SU-DHL-6 (cell line): Measurements from ENCODE around the gene NEURL1B.

Experiments used
- H2AFZ ChIP-seq: fragments of 200-600 bp; sonication (generic); 2 replicates; pipeline ENCODE4 v1.6.1; 2014; ENCODE audit warnings: low read depth, mild to moderate bottlenecking, moderate library complexity, mixed read lengths, antibody characterized with exemption, low read length; ENCODE audit not compliant: severe bottlenecking
- H3F3A ChIP-seq: fragments of 200-600 bp; shearing (Covaris generic); 2 replicates; pipeline ENCODE4 v1.6.0; 2016; ENCODE audit warnings: antibody characterized with exemption, mild to moderate bottlenecking; ENCODE audit not compliant: insufficient read depth
- H3K27ac ChIP-seq: fragments of 200-600 bp; sonication (generic); 2 replicates; pipeline ENCODE4 v1.5.1; 2016; ENCODE audit warnings: low read depth, mild to moderate bottlenecking, low read length, moderate library complexity, mixed read lengths
- H3K27me3 ChIP-seq: fragments of 200-600 bp; sonication (generic), shearing (Covaris generic); 2 replicates; pipeline ENCODE4 v1.6.0; 2014; ENCODE audit warnings: mild to moderate bottlenecking, low read length
- H3K36me3 ChIP-seq: fragments of 200-600 bp; sonication (generic); 2 replicates; pipeline ENCODE4 v1.6.1; 2014; ENCODE audit warnings: mild to moderate bottlenecking, low read length, mixed read lengths
- H3K4me2 ChIP-seq: fragments of 300-600, 200-600 bp; shearing (Covaris generic), sonication (generic); 2 replicates; pipeline ENCODE4 v1.6.0; 2014; ENCODE audit warnings: low read length, low read depth, mild to moderate bottlenecking; ENCODE audit not compliant: poor library complexity, severe bottlenecking
- H3K4me3 ChIP-seq: fragments of 200-600 bp; sonication (generic); 2 replicates; pipeline ENCODE4 v1.5.1; 2014; ENCODE audit warnings: antibody characterized with exemption, low read length, mild to moderate bottlenecking, mixed read lengths; ENCODE audit not compliant: insufficient read depth, poor library complexity, severe bottlenecking
- H3K79me2 ChIP-seq: fragments of 200-600 bp; sonication (generic); 2 replicates; pipeline ENCODE4 v1.6.1; 2014; ENCODE audit warnings: mild to moderate bottlenecking, low read length, moderate library complexity; ENCODE audit not compliant: insufficient read depth
- H3K9ac ChIP-seq: fragments of 200-600 bp; sonication (generic); 2 replicates; pipeline ENCODE4 v1.7.0; 2014; ENCODE audit warnings: mild to moderate bottlenecking, low read length
- H3K9me2 ChIP-seq: fragments of 200-600 bp; sonication (generic); replicated peaks from 2 replicates; pipeline ENCODE4 v1.6.1; 2014; ENCODE audit warnings: low read length; ENCODE audit not compliant: insufficient read depth
- H3K9me3 ChIP-seq: fragments of 200-600 bp; sonication (generic); 2 replicates; pipeline ENCODE4 v1.6.1; 2014; ENCODE audit warnings: low read length, mixed read lengths; ENCODE audit not compliant: insufficient read depth
- H4K20me1 ChIP-seq: fragments of 200-600 bp; sonication (generic); 2 replicates; pipeline ENCODE4 v1.6.1; 2014; ENCODE audit warnings: low read depth, mild to moderate bottlenecking, antibody characterized with exemption, low read length, moderate library complexity, mixed read lengths
- EZH2phosphoT487 ChIP-seq: fragments of 200-600 bp; sonication (generic), shearing (Covaris generic); conservative IDR thresholded peaks from 2 replicates; pipeline ENCODE4 v1.6.1; 2018; ENCODE audit warnings: mild to moderate bottlenecking, antibody characterized with exemption, low read length, moderate library complexity, mixed read lengths
- TF ChIP-seq, protein P1 (sequence below): fragments of 200-600 bp; sonication (generic); IDR thresholded peaks from one replicate; pipeline ENCODE4 v1.5.1; 2017; ENCODE audit warnings: antibody characterized with exemption, mild to moderate bottlenecking, low read length, moderate library complexity; ENCODE audit not compliant: insufficient read depth, poor library complexity, severe bottlenecking

The NEURL1B gene

DNA sequence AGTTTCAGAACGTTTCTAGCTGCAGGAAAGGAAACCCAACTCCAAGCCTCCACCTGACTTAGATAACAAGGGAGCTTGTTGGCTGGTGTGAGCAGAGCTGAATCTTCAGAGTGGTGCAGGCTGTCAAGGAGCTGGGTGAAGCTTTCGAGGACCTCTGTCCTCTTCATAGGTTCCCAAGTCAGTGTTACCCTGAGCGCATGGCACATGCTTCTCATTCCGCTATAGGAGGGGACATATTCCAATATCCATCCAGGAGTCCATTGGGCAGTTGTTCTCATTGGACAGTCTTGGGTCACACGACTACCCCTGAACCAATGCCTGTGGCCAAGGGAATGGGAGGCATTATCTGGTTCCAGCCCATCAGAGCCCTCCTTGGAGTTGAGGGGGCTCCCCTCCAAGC, 79.6 kb downstream of the NEURL1B start:
- Histone ChIP-seq H3K79me2 (no peaks in the 10 kb centered on the region), H3K9me2 (no peaks in the 10 kb centered on the region), H4K20me1 (no peaks in the 10 kb centered on the region), H3K4me2 (no peak overlapping the region), H2AFZ (no peak overlapping the region), H3K36me3 (no peaks in the 10 kb centered on the region), H3K27ac (no peak overlapping the region), H3K4me3 (no peak overlapping the region), H3K27me3 (no peaks in the 10 kb centered on the region), H3K9me3 (no peaks in the 10 kb centered on the region), H3F3A (no peaks in the 10 kb centered on the region), H3K9ac (no peak overlapping the region)
- TF ChIP-seq, protein P1, sequence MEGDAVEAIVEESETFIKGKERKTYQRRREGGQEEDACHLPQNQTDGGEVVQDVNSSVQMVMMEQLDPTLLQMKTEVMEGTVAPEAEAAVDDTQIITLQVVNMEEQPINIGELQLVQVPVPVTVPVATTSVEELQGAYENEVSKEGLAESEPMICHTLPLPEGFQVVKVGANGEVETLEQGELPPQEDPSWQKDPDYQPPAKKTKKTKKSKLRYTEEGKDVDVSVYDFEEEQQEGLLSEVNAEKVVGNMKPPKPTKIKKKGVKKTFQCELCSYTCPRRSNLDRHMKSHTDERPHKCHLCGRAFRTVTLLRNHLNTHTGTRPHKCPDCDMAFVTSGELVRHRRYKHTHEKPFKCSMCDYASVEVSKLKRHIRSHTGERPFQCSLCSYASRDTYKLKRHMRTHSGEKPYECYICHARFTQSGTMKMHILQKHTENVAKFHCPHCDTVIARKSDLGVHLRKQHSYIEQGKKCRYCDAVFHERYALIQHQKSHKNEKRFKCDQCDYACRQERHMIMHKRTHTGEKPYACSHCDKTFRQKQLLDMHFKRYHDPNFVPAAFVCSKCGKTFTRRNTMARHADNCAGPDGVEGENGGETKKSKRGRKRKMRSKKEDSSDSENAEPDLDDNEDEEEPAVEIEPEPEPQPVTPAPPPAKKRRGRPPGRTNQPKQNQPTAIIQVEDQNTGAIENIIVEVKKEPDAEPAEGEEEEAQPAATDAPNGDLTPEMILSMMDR: no peak
- TF ChIP-seq EZH2phosphoT487: no peak

GRCh38 chr5:172721455-172722326, 80.6 kb downstream of the NEURL1B start:
- no peaks in the 10 kb centered on the region for H3K36me3 ChIP-seq
- TF ChIP-seq EZH2phosphoT487: no peak
- TF ChIP-seq, protein P1: no peak
- H3K27ac ChIP-seq: no peak overlapping the region
- H3K4me2 ChIP-seq: no peak overlapping the region
- no peaks in the 10 kb centered on the region for H4K20me1 ChIP-seq
- H3K9me3 ChIP-seq: no peaks in the 10 kb centered on the region
- H3K9ac ChIP-seq: no peak overlapping the region
- no peaks in the 10 kb centered on the region for H3K79me2 ChIP-seq
- no peak overlapping the region for H2AFZ ChIP-seq
- H3K4me3 ChIP-seq: no peak overlapping the region
- H3K9me2 ChIP-seq: no peaks in the 10 kb centered on the region
- no peaks in the 10 kb centered on the region for H3K27me3 ChIP-seq
- no peaks in the 10 kb centered on the region for H3F3A ChIP-seq

DNA sequence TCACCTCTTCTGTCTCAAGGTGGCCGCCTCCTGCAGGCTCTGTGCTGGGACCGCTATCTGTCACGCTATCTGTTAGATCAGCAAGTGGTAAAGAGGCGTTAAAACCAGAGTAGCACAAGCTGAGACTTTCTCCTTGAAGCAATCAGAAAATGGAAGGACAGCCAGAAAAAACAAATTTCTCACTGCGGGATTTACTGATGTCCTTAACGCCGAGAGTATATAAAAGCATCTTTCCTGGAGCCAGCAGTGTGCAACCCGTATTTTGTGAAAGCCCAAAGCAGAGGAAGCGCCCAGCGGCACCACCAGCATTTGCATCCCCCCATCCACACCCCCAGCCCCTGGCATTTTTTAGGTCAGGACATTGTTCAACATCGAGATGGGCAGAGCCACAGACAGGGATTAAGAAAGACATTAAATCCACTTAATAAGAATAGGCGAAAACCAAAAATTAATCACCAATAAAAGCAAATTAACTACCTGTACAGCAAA, 81.3 kb downstream of the NEURL1B start:
- no peaks in the 10 kb centered on the region for H3K27me3 ChIP-seq
- H4K20me1 ChIP-seq: no peaks in the 10 kb centered on the region
- no peaks in the 10 kb centered on the region for H3K9me3 ChIP-seq
- no peaks in the 10 kb centered on the region for H3K9me2 ChIP-seq
- no peak overlapping the region for H3K27ac ChIP-seq
- TF ChIP-seq, protein P1: no peak
- no peak for TF ChIP-seq EZH2phosphoT487
- no peak overlapping the region for H3K4me3 ChIP-seq
- no peaks in the 10 kb centered on the region for H3F3A ChIP-seq
- H3K79me2 ChIP-seq: no peaks in the 10 kb centered on the region
- H3K36me3 ChIP-seq: no peaks in the 10 kb centered on the region
- H3K4me2 ChIP-seq: no peak overlapping the region
- no peak overlapping the region for H3K9ac ChIP-seq
- H2AFZ ChIP-seq: no peak overlapping the region
